HEK293T (cell line): ENCODE results near the gene LIMCH1.

Source experiments
- BHLHE40 ChIP-seq: fragments of 450-650 bp; IDR thresholded peaks from 2 replicates; pipeline ENCODE4 v1.6.1; 2016; ENCODE audit warnings: mild to moderate bottlenecking, moderate library complexity, borderline replicate concordance
- FOXA1 ChIP-seq: fragments of 450-650 bp; IDR thresholded peaks from 2 replicates; pipeline ENCODE4 v1.6.1; 2016; ENCODE audit warnings: mild to moderate bottlenecking
- L3MBTL2 ChIP-seq: fragments of 450-650 bp; conservative IDR thresholded peaks from 2 replicates; pipeline ENCODE4 v1.6.1; 2016; ENCODE audit warnings: mild to moderate bottlenecking
- PKNOX1 ChIP-seq: fragments of 450-650 bp; IDR thresholded peaks from 2 replicates; pipeline ENCODE4 v1.6.1; 2016
- SP1 ChIP-seq: fragments of 450-650 bp; IDR thresholded peaks from 2 replicates; pipeline ENCODE4 v1.6.1; 2017
- SUZ12 ChIP-seq: fragments of 450-650 bp; IDR thresholded peaks from 2 replicates; pipeline ENCODE4 v1.6.1; 2016; ENCODE audit warnings: mild to moderate bottlenecking

- no peak for TF ChIP-seq L3MBTL2
- no peak for TF ChIP-seq SP1
- TF ChIP-seq BHLHE40: no peak
- TF ChIP-seq SUZ12: no peak
- no peak for TF ChIP-seq FOXA1
- no peak for TF ChIP-seq PKNOX1
Measured at GRCh38 chr4:41541687-41542094, 3.7 kb downstream of the LIMCH1 start.
